Mucosa of gallbladder (tissue), 1 donor: ENCODE results near the gene FLT3LG. TPM values are rescaled to one million over a fixed set of nuclear protein-coding genes. Genes with fewer than 3 reads are reported as not detected.
"Not testable (repeated sequence)": the region's sequence is repeated elsewhere in the genome, so short reads cannot be mapped to it uniquely, and the experiment has no call there.

Source experiments
- DNase-seq: peaks from one replicate; pipeline ENCODE4 v3.0.0-alpha.2; 2020; ENCODE audit warnings: low spot score
- total RNA-seq: library from RNA; stranded (reverse); gene quantifications from one replicate; pipeline ENCODE4 v1.2.1, GENCODE V29; 2021
- donor health status: DM: no; HTN: no; CAD: no.

Gene FLT3LG
- total RNA-seq, 1 donor from 2014 or later: 10.2 TPM

GRCh38 chr19:49440439-49441209, 33.4 kb upstream of the FLT3LG start:
- DNase-seq: no peak

- DNase-seq: no peak
Observed at GRCh38 chr19:49441210-49441959, 32.6 kb upstream of the FLT3LG start, which contains the start of gene SLC17A7. Gene SLC17A7 (minus strand): TSS chr19:49441527. CDS start chr19:49441379, 148 bp downstream.

GRCh38 chr19:49441960-49442350, 32.1 kb upstream of the FLT3LG start:
- no peak for DNase-seq

GRCh38 chr19:49442354-49442753, 31.7 kb upstream of the FLT3LG start:
- no peak for DNase-seq

- DNase-seq: peak; percentile 85
Observed at GRCh38 chr19:49442771-49443365, 31.1 kb upstream of the FLT3LG start.

- DNase-seq: peak; percentile 95
Observed at GRCh38 chr19:49443366-49444099, 30.5 kb upstream of the FLT3LG start.

- DNase-seq: not testable (repeated sequence)
Observed at GRCh38 chr19:49444100-49444700, 29.8 kb upstream of the FLT3LG start.

GRCh38 chr19:49445997-49446396, 28.0 kb upstream of the FLT3LG start:
- no peak for DNase-seq

GRCh38 chr19:49447485-49448431, 26.3 kb upstream of the FLT3LG start:
- DNase-seq: no peak

- DNase-seq: no peak
Observed at GRCh38 chr19:49448432-49448786, 25.6 kb upstream of the FLT3LG start.

- DNase-seq: no peak
Observed at GRCh38 chr19:49450405-49450804, 23.6 kb upstream of the FLT3LG start.

GRCh38 chr19:49451430-49452181, 22.4 kb upstream of the FLT3LG start, which contains the start of gene PIH1D1:
Gene PIH1D1 (minus strand): TSS chr19:49451814. CDS start chr19:49451574, 240 bp downstream.
- peak; percentile 99 for DNase-seq

GRCh38 chr19:49453013-49453756, 20.8 kb upstream of the FLT3LG start, which contains the start of gene ALDH16A1:
Gene ALDH16A1 (plus strand): TSS chr19:49453225. CDS start chr19:49453332, 107 bp downstream.
- peak; percentile 98 for DNase-seq

- DNase-seq: no peak
Observed at GRCh38 chr19:49453757-49454240, 20.2 kb upstream of the FLT3LG start.

GRCh38 chr19:49455773-49456172, 18.2 kb upstream of the FLT3LG start:
- DNase-seq: no peak

GRCh38 chr19:49456326-49456725, 17.7 kb upstream of the FLT3LG start:
- no peak for DNase-seq

- no peak for DNase-seq
Observed at GRCh38 chr19:49458567-49458903, 15.5 kb upstream of the FLT3LG start.

GRCh38 chr19:49459388-49459787, 14.6 kb upstream of the FLT3LG start:
- DNase-seq: no peak

- DNase-seq: not testable (repeated sequence)
Observed at GRCh38 chr19:49461130-49461529, 12.9 kb upstream of the FLT3LG start.
